Esophagus squamous epithelium (tissue), 4 donors: ENCODE data around the gene PYGL.

Experiments
- POLR2A ChIP-seq, 4 donors: fragments of 450-650 bp; IDR thresholded peaks; one replicate each; pipeline ENCODE4 v1.6.1; 2017; ENCODE audit warnings: antibody characterized with exemption in 4 of 4, mild to moderate bottlenecking in 4 of 4, moderate library complexity in 3 of 4
- TF ChIP-seq, protein P1 (sequence below), 6 experiments: fragments of 450-650 bp in 4 of 6; fragments of 200-600 bp in 2 of 6; sonication (generic) in 2 of 6; IDR thresholded peaks; one replicate each; pipeline ENCODE4 v1.5.1; 2016 to 2019; ENCODE audit warnings: antibody characterized with exemption in 6 of 6, mild to moderate bottlenecking in 4 of 6, moderate library complexity in 4 of 6

DNA sequence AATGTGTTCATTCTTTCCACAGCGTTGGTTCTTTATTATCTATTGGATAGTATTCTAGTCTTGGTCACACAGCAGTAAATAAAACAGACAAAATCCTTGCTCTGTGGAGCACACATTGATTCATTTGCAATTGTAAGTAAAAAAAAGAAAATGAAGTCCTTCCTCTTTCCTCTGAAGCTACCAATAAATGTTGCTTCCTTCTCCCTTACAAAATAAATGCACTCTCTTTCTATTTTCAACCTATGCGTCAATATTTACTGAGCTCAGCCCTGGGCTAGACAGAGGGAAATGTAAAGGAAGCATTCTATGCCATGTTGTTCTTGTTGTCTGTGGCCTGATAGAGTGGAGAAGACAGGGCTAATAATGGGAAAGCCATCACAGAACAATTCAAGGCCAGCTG lies 69.5 kb downstream of the PYGL start:
- TF ChIP-seq, protein P1, sequence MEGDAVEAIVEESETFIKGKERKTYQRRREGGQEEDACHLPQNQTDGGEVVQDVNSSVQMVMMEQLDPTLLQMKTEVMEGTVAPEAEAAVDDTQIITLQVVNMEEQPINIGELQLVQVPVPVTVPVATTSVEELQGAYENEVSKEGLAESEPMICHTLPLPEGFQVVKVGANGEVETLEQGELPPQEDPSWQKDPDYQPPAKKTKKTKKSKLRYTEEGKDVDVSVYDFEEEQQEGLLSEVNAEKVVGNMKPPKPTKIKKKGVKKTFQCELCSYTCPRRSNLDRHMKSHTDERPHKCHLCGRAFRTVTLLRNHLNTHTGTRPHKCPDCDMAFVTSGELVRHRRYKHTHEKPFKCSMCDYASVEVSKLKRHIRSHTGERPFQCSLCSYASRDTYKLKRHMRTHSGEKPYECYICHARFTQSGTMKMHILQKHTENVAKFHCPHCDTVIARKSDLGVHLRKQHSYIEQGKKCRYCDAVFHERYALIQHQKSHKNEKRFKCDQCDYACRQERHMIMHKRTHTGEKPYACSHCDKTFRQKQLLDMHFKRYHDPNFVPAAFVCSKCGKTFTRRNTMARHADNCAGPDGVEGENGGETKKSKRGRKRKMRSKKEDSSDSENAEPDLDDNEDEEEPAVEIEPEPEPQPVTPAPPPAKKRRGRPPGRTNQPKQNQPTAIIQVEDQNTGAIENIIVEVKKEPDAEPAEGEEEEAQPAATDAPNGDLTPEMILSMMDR (IDR thresholded peaks at IDR 0.05) = no peak
- TF ChIP-seq POLR2A (IDR thresholded peaks at IDR 0.05) = no peak
